ENCODE data around the gene C19orf47.

Gene C19orf47

DNA sequence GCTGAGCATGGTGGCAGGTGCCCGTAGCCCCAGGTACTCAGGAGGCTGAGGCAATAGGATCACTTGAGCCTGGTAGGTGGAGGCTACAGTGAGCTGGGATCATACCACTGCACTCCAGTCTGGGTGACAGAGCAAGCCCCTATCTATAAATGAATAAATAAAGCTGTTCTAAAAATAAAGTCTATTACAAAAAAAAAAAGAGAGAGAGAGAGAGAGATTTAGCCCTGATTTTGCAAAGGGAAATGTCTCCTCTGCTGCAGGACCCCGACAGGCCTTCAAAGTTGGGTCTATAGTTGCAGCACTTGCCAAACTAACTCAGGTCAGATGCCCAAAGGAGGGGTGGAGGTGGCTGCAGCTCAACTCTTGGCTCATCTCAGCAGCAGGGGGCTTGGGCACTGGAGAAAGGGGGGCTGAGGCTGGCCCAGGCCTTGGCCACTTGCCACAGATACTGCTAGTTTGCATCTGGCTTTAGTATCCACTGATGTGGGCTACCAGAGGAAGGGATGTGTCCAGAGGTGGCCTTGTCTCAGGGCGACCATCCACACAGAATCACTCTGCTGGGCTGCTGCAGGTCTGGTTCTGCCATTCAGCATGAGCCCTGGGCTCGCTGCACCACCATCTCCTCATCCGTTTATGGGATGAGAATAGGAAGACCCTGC is 32.3 kb downstream of the C19orf47 start:
- Histone ChIP-seq H3K27me3 (ENCODE audit: control insufficient read depth, insufficient read depth, low read length) (no peaks in the 10 kb centered on the region), H2AFZ (no peak overlapping the region), H3K4me3 (ENCODE audit: low read depth, low read length) (no peak overlapping the region), H3K9me3 (ENCODE audit: control insufficient read depth, low read length) (no peaks in the 10 kb centered on the region), H3K36me3 (ENCODE audit: control insufficient read depth, insufficient read depth, low read length) (no peaks in the 10 kb centered on the region), H3K4me1 (peaks cover 4% of the 10 kb centered on the region), H3K9ac (no peak overlapping the region), H3K79me2 (no peaks in the 10 kb centered on the region), H3K4me2 (ENCODE audit: low read length) (no peak overlapping the region), H3K27ac (peak overlapping the region; percentile 1)
- TF ChIP-seq, protein P1, sequence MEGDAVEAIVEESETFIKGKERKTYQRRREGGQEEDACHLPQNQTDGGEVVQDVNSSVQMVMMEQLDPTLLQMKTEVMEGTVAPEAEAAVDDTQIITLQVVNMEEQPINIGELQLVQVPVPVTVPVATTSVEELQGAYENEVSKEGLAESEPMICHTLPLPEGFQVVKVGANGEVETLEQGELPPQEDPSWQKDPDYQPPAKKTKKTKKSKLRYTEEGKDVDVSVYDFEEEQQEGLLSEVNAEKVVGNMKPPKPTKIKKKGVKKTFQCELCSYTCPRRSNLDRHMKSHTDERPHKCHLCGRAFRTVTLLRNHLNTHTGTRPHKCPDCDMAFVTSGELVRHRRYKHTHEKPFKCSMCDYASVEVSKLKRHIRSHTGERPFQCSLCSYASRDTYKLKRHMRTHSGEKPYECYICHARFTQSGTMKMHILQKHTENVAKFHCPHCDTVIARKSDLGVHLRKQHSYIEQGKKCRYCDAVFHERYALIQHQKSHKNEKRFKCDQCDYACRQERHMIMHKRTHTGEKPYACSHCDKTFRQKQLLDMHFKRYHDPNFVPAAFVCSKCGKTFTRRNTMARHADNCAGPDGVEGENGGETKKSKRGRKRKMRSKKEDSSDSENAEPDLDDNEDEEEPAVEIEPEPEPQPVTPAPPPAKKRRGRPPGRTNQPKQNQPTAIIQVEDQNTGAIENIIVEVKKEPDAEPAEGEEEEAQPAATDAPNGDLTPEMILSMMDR (IDR thresholded peaks at IDR 0.05) = no peak

DNA sequence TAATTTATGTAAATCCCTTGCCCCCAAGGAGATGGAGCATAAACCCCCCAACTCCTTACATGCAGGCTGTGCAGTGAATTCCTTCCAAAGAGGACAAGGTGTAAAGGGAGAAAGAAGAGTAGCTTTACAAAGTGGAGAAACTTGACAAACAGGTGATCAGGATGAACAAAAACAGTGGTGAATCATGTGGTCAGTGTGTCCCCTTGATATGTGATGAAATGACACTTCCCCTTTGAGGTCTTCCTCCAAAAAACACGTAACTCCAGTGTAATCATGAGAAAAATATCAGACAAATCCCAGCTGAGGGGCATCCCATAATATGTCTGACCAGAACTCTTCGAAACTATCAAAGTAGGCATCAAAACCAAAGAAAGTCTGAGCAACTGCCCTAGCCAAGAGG is 33.5 kb downstream of the C19orf47 start:
- H3K4me1 ChIP-seq = peaks cover 4% of the 10 kb centered on the region
- no peaks in the 10 kb centered on the region for H3K27me3 ChIP-seq (ENCODE audit: control insufficient read depth, insufficient read depth, low read length)
- H3K27ac ChIP-seq = no peak overlapping the region
- no peaks in the 10 kb centered on the region for H3K79me2 ChIP-seq
- H2AFZ ChIP-seq = no peak overlapping the region
- TF ChIP-seq, protein P1 (IDR thresholded peaks at IDR 0.05) = no peak
- H3K4me2 ChIP-seq (ENCODE audit: low read length) = no peak overlapping the region
- no peak overlapping the region for H3K4me3 ChIP-seq (ENCODE audit: low read depth, low read length)
- H3K9me3 ChIP-seq (ENCODE audit: control insufficient read depth, low read length) = no peaks in the 10 kb centered on the region
- no peaks in the 10 kb centered on the region for H3K36me3 ChIP-seq (ENCODE audit: control insufficient read depth, insufficient read depth, low read length)
- H3K9ac ChIP-seq = no peak overlapping the region

DNA sequence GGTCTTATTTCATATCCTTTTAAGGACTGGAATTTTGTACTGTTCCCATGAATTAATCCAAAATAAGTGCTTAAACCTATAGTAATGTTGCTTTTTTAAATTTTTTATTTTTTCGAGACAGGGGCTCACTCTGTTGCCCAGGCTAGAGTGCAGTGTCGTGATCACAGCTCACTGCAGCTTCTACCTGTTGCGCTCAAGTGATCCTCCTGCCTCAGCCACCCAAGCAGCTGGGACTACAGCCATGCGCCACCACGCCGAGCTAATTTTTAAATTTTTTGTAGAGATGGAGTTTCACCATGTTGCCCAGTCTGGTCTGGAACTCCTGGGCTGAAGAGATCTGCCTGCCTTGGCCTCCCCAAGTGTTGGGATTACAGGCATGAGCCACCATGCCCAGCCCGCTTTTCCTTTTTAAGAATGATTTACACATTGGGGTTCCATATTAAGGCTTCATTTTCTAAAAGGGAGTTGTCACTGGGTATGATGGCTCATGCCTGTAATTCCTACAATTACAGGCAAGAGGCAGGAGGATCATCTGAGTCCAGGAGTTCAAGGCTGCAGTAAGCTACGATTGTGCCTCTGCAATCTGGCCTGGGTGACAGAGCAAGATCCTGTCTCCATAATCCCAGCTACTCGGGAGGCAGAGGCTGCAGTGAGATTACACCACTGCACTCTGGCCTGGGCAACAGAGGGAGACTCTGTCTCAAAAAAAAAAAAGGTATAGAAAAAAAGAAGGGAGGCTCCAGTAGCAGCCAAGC is 34.8 kb downstream of the C19orf47 start:
- Histone ChIP-seq H3K4me2 (ENCODE audit: low read length) (no peak overlapping the region), H3K4me3 (ENCODE audit: low read depth, low read length) (no peak overlapping the region), H3K27me3 (ENCODE audit: control insufficient read depth, insufficient read depth, low read length) (no peaks in the 10 kb centered on the region), H2AFZ (no peak overlapping the region), H3K27ac (no peak overlapping the region), H3K4me1 (peaks cover 4% of the 10 kb centered on the region), H3K36me3 (ENCODE audit: control insufficient read depth, insufficient read depth, low read length) (no peaks in the 10 kb centered on the region), H3K9ac (no peak overlapping the region), H3K9me3 (ENCODE audit: control insufficient read depth, low read length) (no peaks in the 10 kb centered on the region), H3K79me2 (peaks cover 2% of the 10 kb centered on the region)
- TF ChIP-seq, protein P1 (IDR thresholded peaks at IDR 0.05) = no peak

DNA sequence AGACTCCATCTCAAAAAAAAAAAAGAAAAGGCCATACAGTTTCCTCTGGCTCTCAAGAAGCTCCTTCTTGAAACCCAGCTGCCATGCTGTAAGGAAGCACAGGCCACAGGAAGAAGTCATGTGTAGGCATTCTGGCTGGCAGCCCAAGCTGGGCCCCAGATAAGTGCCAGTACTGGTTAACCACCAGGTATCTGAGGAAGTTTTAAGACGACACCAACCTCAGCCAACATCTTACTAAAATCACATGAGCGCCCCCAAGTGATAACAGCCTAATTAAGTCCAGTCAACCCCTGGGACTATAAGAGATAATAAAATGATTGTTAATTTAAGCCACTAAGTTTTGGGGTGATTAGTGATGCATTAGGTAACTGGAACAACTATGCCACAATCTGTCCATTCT is 35.7 kb downstream of the C19orf47 start:
- TF ChIP-seq, protein P1 (IDR thresholded peaks at IDR 0.05) = no peak
- H3K36me3 ChIP-seq (ENCODE audit: control insufficient read depth, insufficient read depth, low read length) = no peaks in the 10 kb centered on the region
- no peak overlapping the region for H3K9ac ChIP-seq
- peaks cover 4% of the 10 kb centered on the region for H3K4me1 ChIP-seq
- H3K4me3 ChIP-seq (ENCODE audit: low read depth, low read length) = no peak overlapping the region
- H3K27ac ChIP-seq = no peak overlapping the region
- H2AFZ ChIP-seq = no peak overlapping the region
- H3K9me3 ChIP-seq (ENCODE audit: control insufficient read depth, low read length) = no peaks in the 10 kb centered on the region
- H3K27me3 ChIP-seq (ENCODE audit: control insufficient read depth, insufficient read depth, low read length) = no peaks in the 10 kb centered on the region
- H3K79me2 ChIP-seq = peaks cover 2% of the 10 kb centered on the region
- H3K4me2 ChIP-seq (ENCODE audit: low read length) = no peak overlapping the region

Measured in parathyroid adenoma (tissue), 2 donors.